ENCODE results near the gene GFER. TPM values are rescaled to one million over a fixed set of nuclear protein-coding genes. Genes with fewer than 3 reads are reported as not detected.

Gene GFER
- total and polyA plus RNA-seq, 9 of the 15 experiments (the other 6 are each of a cell fraction or from before 2014, with no cell fraction given): 4.3 to 53.7 (median 19.8) TPM

GRCh38 chr16:2016407-2016922 lies 32.5 kb downstream of the GFER start:
- Histone ChIP-seq H3K9me3 (replicated peaks; ENCODE audit: control insufficient read depth, insufficient read depth, low read depth, low read length) (no peaks in the 10 kb centered on the region), H3K79me2 (ENCODE audit: control insufficient read depth, insufficient read depth, low read length) (no peaks in the 10 kb centered on the region), H3K27ac (ENCODE audit: extremely low read depth, low read depth, low read length) (no peak overlapping the region), H3K9ac (ENCODE audit: insufficient read depth in 1 of 2, low read depth in 2 of 2, low read length in 2 of 2) (0 out of 4 replicates have a peak overlapping the region, but pooled peaks of 1 of the 2 experiments have one; percentile 61), H3K36me3 (ENCODE audit: control insufficient read depth, insufficient read depth, low read length) (no peaks in the 10 kb centered on the region), H3K4me1 (replicated peaks in 1 of 2; ENCODE audit: control insufficient read depth in 2 of 2, insufficient read depth in 2 of 2, low read length in 2 of 2) (peaks cover 4 to 40% of the 10 kb centered on the region in 2 experiments; a peak in 4 of 5 replicates), H3K4me2 (ENCODE audit: insufficient read depth, low read length) (no peak overlapping the region), H3K4me3 (no peak overlapping the region), H2AFZ (ENCODE audit: low read depth, low read length) (no peak overlapping the region), H4K20me1 (replicated peaks; ENCODE audit: control insufficient read depth, insufficient read depth, low read length) (no peaks in the 10 kb centered on the region), H3K27me3 (ENCODE audit: control insufficient read depth in 2 of 2, insufficient read depth in 2 of 2, low read length in 2 of 2) (no peaks in the 10 kb centered on the region), H3K9me1 (ENCODE audit: control insufficient read depth, insufficient read depth, low read length) (no peaks in the 10 kb centered on the region)
- WGBS (ENCODE audit: insufficient coverage, low coverage, missing lambda C conversion rate): 31% methylated on average over 13 of the region's 13 CpGs
- DNase-seq (ENCODE audit: extremely low read depth in 1 of 4, low spot score in 3 of 4): peak in 3 of 4 experiments; percentile 48 to 59 (median 51)
- FAIRE-seq: no peak
- ChIA-PET CTCF (ENCODE audit: low intra/inter-chr PET ratio) (interaction anchor here (0.9 kb wide), 1 partner anchor 903 kb away, joined by 3 read pairs; no protein-coding TSS in a partner anchor), POLR2A (interaction anchor here (0.6 to 2.0 kb wide), 5 partner anchors 32 to 401 kb away, joined by 3 to 9 read pairs (median 3); partner anchors contain the start of genes GFER, RPS2 and TRAF7)
- in situ Hi-C loops (cut with MboI): no loop called here
- ATAC-seq: peak; percentile 72
- no TSS peak for BruUV-seq (replicated peaks)
- intact Hi-C loops (cut with micrococcal nuclease): no loop called here
- TF ChIP-seq RBFOX2 (IDR thresholded peaks at IDR 0.05; ENCODE audit: low read depth, low read length): no peak
- no peak for TF ChIP-seq ARID4B (CRISPR knock-in tag; IDR thresholded peaks at IDR 0.05)
- no peak for TF ChIP-seq ZNF165 (CRISPR knock-in tag; IDR thresholded peaks at IDR 0.05; ENCODE audit: borderline replicate concordance)
- no peak for TF ChIP-seq MTF1 (CRISPR knock-in tag; IDR thresholded peaks at IDR 0.05; ENCODE audit: borderline replicate concordance)
- no peak for TF ChIP-seq TGIF2 (CRISPR knock-in tag; IDR thresholded peaks at IDR 0.05)
- no peak for TF ChIP-seq TAF7 (tag; IDR thresholded peaks at IDR 0.05)
- no peak for TF ChIP-seq E2F3 (CRISPR knock-in tag; IDR thresholded peaks at IDR 0.05)
- no peak for TF ChIP-seq REST (IDR thresholded peaks at IDR 0.05; ENCODE audit: borderline replicate concordance)
- no peak for TF ChIP-seq REST (CRISPR knock-in tag; IDR thresholded peaks at IDR 0.05; ENCODE audit: low read depth)
